ENCODE data around the gene ERC2.

- TF ChIP-seq CTCF (conservative IDR thresholded peaks at IDR 0.05; ENCODE audit: low read depth, low read length) (no peak), EZH2 (IDR thresholded peaks at IDR 0.05; ENCODE audit: low read length, unreplicated experiment) (no peak), EZH2phosphoT487 (IDR thresholded peaks at IDR 0.05; ENCODE audit: borderline replicate concordance, low read length) (no peak)
These were observed 990.7 kb downstream of the ERC2 start for GRCh38 chr3:55477306-55478303.

Data from PC-3 (cell line).